GM23338 (cell line): Measurements from ENCODE around the gene DVL2.

Source experiments
- CREB1 ChIP-seq: fragments of 250-450 bp; sonication (Bioruptor Pico); IDR thresholded peaks from 2 replicates; pipeline ENCODE4 v1.5.0; 2020; ENCODE audit warnings: low read depth, mild to moderate bottlenecking, moderate library complexity
- CTCF ChIP-seq, 2 experiments: fragments of 200-600 bp in 1 of 2; sonication (generic) in 1 of 2; conservative IDR thresholded peaks; 2 replicates each; pipeline versions ENCODE4 v1.5.1 to v1.6.1; 2016 to 2017; ENCODE audit warnings: antibody characterized with exemption in 2 of 2, low read depth in 2 of 2, mild to moderate bottlenecking in 2 of 2, moderate library complexity in 1 of 2
- EZH2 ChIP-seq: fragments of 200-600 bp; sonication (generic); IDR thresholded peaks from one replicate; pipeline ENCODE4 v1.8.0; 2017; ENCODE audit warnings: antibody characterized with exemption, mild to moderate bottlenecking, low read depth; ENCODE audit not compliant: unreplicated experiment
- EZH2phosphoT487 ChIP-seq: fragments of 200-600 bp; sonication (generic); IDR thresholded peaks from one replicate; pipeline ENCODE4 v1.8.1; 2018; ENCODE audit warnings: antibody characterized with exemption; ENCODE audit not compliant: unreplicated experiment
- JUNB ChIP-seq: IDR thresholded peaks from one replicate; pipeline ENCODE4 v1.6.1; 2016; ENCODE audit warnings: antibody characterized with exemption; ENCODE audit not compliant: unreplicated experiment
- POLR2AphosphoS5 ChIP-seq: IDR thresholded peaks from 2 replicates; pipeline ENCODE4 v1.6.1; 2016; ENCODE audit warnings: antibody characterized with exemption, low read depth
- REST ChIP-seq: IDR thresholded peaks from one replicate; pipeline ENCODE4 v1.6.1; 2018; ENCODE audit warnings: antibody characterized with exemption; ENCODE audit not compliant: unreplicated experiment
- STAT1 ChIP-seq: IDR thresholded peaks from one replicate; pipeline ENCODE4 v1.6.1; 2016; ENCODE audit warnings: antibody characterized with exemption; ENCODE audit not compliant: unreplicated experiment
- ZNF331 ChIP-seq: fragments of 250-450 bp; sonication (Bioruptor Pico); IDR thresholded peaks from 2 replicates; pipeline ENCODE4 v1.5.0; 2020; ENCODE audit warnings: low read depth, mild to moderate bottlenecking, moderate library complexity
- TF ChIP-seq, protein P1 (sequence below): IDR thresholded peaks from 2 replicates; pipeline ENCODE4 v1.6.1; 2016; ENCODE audit warnings: antibody characterized with exemption

DNA sequence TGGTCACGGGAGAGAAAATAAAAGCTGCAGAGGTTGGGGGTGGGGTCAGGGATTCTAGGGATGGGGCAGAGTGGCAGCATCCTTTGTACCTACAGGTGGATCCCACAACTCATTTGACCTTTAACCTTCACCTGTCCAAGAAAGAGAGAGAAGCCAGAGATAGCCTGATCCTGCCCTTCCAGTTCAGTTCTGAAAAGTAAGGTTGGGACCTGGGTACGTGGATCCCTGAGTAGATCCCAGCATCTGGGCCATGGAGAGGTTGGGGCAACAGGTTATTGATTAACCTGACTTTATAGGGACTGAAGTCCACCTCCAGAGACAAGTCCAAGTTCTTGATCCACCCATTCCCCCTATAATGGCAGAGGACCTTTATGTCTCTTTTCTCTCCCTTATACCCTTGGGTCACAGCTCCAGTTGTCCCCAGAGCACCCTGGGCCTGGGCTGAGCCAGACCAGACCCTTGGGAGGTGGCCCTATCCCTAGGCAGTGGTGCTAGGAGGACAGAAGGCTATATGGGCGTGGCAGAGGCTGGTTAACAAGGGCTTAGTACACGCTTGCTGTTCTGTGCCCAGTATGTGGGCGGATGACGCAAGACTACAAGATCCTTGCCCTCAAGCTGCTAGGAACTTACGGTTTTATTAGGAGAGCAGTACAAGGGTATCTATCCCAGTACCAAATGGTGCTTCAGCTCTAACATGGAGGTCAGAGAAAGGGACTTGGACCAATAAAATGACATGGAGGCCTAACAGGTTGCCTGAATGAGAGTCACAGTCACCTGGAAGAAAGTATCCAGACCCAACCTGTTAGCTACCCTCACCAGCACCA lies 24.6 kb upstream of the DVL2 start:
- TF ChIP-seq CTCF (conservative IDR thresholded peaks at IDR 0.05; ENCODE audit: low read depth in 2 of 2) (no peak), EZH2 (no peak), EZH2phosphoT487 (no peak), POLR2AphosphoS5 (peak; percentile 41; the same call in 1 of the 2 replicates), ZNF331 (CRISPR knock-in tag) (no peak), JUNB (no peak), REST (no peak), STAT1 (no peak), CREB1 (CRISPR knock-in tag) (no peak)
- TF ChIP-seq, protein P1, sequence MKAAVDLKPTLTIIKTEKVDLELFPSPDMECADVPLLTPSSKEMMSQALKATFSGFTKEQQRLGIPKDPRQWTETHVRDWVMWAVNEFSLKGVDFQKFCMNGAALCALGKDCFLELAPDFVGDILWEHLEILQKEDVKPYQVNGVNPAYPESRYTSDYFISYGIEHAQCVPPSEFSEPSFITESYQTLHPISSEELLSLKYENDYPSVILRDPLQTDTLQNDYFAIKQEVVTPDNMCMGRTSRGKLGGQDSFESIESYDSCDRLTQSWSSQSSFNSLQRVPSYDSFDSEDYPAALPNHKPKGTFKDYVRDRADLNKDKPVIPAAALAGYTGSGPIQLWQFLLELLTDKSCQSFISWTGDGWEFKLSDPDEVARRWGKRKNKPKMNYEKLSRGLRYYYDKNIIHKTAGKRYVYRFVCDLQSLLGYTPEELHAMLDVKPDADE: no peak
